Lung (tissue), 12 donors: Measurements from ENCODE around the gene IGIP. TPM values are rescaled to one million over a fixed set of nuclear protein-coding genes. Genes with fewer than 3 reads are reported as not detected.
A peak's percentile ranks its signal among the peaks of the same experiment; 100 is the strongest.

ENCODE experiments used
- ATAC-seq: fragments of 200-7000 bp; cut with Tn5 transposase; one replicate; pipeline ENCODE4 v1.9.1; 2020; ENCODE audit warnings: moderate number of reproducible peaks; ENCODE audit not compliant: insufficient read depth, low FRiP score
- DNase-seq, 3 donors: peaks; one replicate each; pipeline ENCODE4 v3.0.0-alpha.2; 2013 to 2017
- H3K27ac ChIP-seq, 2 donors: one replicate each; pipeline ENCODE4 v1.5.1; 2013; ENCODE audit warnings: mild to moderate bottlenecking in 2 of 2, moderate library complexity in 2 of 2, control low read depth in 1 of 2, inconsistent platforms in 1 of 2, low read depth in 1 of 2, low read length in 1 of 2
- H3K27me3 ChIP-seq, 3 donors: one replicate each; pipeline ENCODE4 v1.5.1; 2013; ENCODE audit warnings: low read length in 2 of 3; ENCODE audit not compliant: control insufficient read depth in 3 of 3, insufficient read depth in 3 of 3
- H3K36me3 ChIP-seq, 4 donors: one replicate each; pipeline ENCODE4 v1.5.1; 2013; ENCODE audit warnings: low read length in 4 of 4, mild to moderate bottlenecking in 1 of 4, moderate library complexity in 1 of 4; ENCODE audit not compliant: control insufficient read depth in 4 of 4, insufficient read depth in 4 of 4
- H3K4me1 ChIP-seq, 5 donors: one replicate each; pipeline ENCODE4 v1.5.1; 2013; ENCODE audit warnings: low read length in 5 of 5, mild to moderate bottlenecking in 2 of 5, moderate library complexity in 1 of 5; ENCODE audit not compliant: control insufficient read depth in 5 of 5, insufficient read depth in 5 of 5
- H3K4me3 ChIP-seq: one replicate; pipeline ENCODE4 v1.5.1; 2013; ENCODE audit warnings: mild to moderate bottlenecking, control low read depth, moderate library complexity
- H3K9ac ChIP-seq, 2 donors: one replicate each; pipeline ENCODE4 v1.5.1; 2013; ENCODE audit warnings: low read length in 2 of 2, control low read depth in 1 of 2; ENCODE audit not compliant: insufficient read depth in 1 of 2
- H3K9me3 ChIP-seq, 4 donors: one replicate each; pipeline ENCODE4 v1.5.1; 2013; ENCODE audit warnings: low read length in 3 of 4, mild to moderate bottlenecking in 1 of 4, moderate library complexity in 1 of 4; ENCODE audit not compliant: control insufficient read depth in 4 of 4, insufficient read depth in 3 of 4
- CTCF ChIP-seq: IDR thresholded peaks from 2 replicates; pipeline ENCODE4 v1.5.1; 2012; ENCODE audit warnings: mild to moderate bottlenecking; ENCODE audit errors: control extremely low read depth, extremely low read depth
- WGBS, 2 donors: extraction: QIAGEN DNeasy Blood & Tissue Kit; methylation state at CpG; one replicate each; pipeline ENCODE4 v1.1.7; 2013; 5-methylcytosine and 5-hydroxymethylcytosine counted together
- polyA plus RNA-seq, 2 donors: library from polyadenylated mRNA; stranded (reverse); fragments of 200-250 nt; gene quantifications; one replicate each; pipeline ENCODE4 v1.2.1, GENCODE V29; 2013
- total RNA-seq, 2 donors: library from RNA; depleted of rRNA in 1 of 2; stranded (reverse); fragments of >200 nt in 1 of 2; gene quantifications; one replicate each; pipeline ENCODE4 v1.2.1, GENCODE V29; 2014 to 2021
- donor health status: control.
- donor health status: control.
- donor health status: Bipolar disorder and iron deficiency.
- donor health status: healthy.
- donor health status: DM: yes; HTN: yes; CAD: no.

Gene IGIP
- total and polyA plus RNA-seq, 4 donors, result 2.8 to 11.1 (median 7.5) TPM

GRCh38 chr5:140174465-140175366 is 49.0 kb downstream of the IGIP start, which contains the start of gene CYSTM1:
CYSTM1 (plus strand) TSS chr5:140175188; CDS start chr5:140194466, 19,278 bp downstream.
- peak; percentile 97 to 98 (median 98) for DNase-seq
- no peaks in the 10 kb centered on the region for H3K36me3 ChIP-seq
- ATAC-seq, result peak; percentile 94
- H3K27ac ChIP-seq, result peak within 1 kb of the TSS; percentile 98
- 1 to 2% methylated on average over 59 to 61 of the region's 61 CpGs for WGBS, 2 donors
- H3K4me1 ChIP-seq, result peaks cover 0 to 20% (median 9%) of the 10 kb centered on the region in 5 donors
- H3K4me3 ChIP-seq, result peak within 1 kb of the TSS; percentile 71
- H3K27me3 ChIP-seq, result no peaks in the 10 kb centered on the region
- peak within 1 kb of the TSS; percentile 92 to 95 for H3K9ac ChIP-seq
- TF ChIP-seq CTCF, result no peak
- H3K9me3 ChIP-seq, result no peaks in the 10 kb centered on the region

GRCh38 chr5:140175367-140176030 is 49.8 kb downstream of the IGIP start:
- Histone ChIP-seq H3K27me3 (no peaks in the 10 kb centered on the region), H3K9ac (peak overlapping the region; percentile 92 to 95), H3K27ac (peak overlapping the region; percentile 98), H3K9me3 (no peaks in the 10 kb centered on the region), H3K4me1 (peaks cover 0 to 20% (median 9%) of the 10 kb centered on the region in 5 donors), H3K4me3 (peak overlapping the region; percentile 71), H3K36me3 (no peaks in the 10 kb centered on the region)
- peak; percentile 80 to 86 (median 83) for DNase-seq
- peak; percentile 63 for ATAC-seq
- no peak for TF ChIP-seq CTCF
- WGBS, 2 donors, result 0% methylated on average over 41 to 58 of the region's 58 CpGs

- DNase-seq, result no peak
- no peak for ATAC-seq
- no peak for TF ChIP-seq CTCF
- Histone ChIP-seq H3K27ac (peak overlapping the region; percentile 98), H3K27me3 (no peaks in the 10 kb centered on the region), H3K4me1 (peaks cover 1 to 20% (median 9%) of the 10 kb centered on the region in 5 donors), H3K36me3 (no peaks in the 10 kb centered on the region), H3K4me3 (peak overlapping the region; percentile 71), H3K9ac (peak overlapping the region; percentile 92 to 95), H3K9me3 (no peaks in the 10 kb centered on the region)
- WGBS, 2 donors, result 4 to 9% methylated on average over 4 of the region's 4 CpGs
These were observed 50.3 kb downstream of the IGIP start for GRCh38 chr5:140176031-140176387.
